ENCODE data around the gene ZBTB7A. TPM values are rescaled to one million over a fixed set of nuclear protein-coding genes. Genes with fewer than 3 reads are reported as not detected.
A peak's percentile ranks its signal among the peaks of the same experiment; 100 is the strongest.

The ZBTB7A gene
- total RNA-seq, 1 experiment from 2014 or later = 13.3 TPM

DNA sequence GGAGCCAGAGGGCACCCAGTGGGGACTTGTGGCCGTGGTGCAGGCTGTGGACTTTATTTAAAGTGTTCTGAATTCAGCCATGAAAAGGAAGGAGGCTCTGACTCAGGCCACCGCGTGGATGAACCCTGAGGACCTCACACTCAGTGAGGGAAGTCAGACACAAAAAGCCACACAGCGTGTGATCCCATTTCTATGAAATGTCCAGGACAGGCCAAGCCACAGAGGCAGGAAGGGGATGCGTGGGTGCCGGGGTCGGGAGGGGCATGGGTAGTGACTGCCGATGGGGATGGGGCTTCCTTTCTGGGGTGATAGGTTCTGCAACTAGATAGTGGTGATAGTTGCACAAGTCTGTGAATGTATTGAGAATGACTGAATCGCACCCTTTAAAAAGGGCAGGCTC, 8.7 kb upstream of the ZBTB7A start:
- DNase-seq (ENCODE audit: low spot score) = no peak
- in situ Hi-C loops (cut with HindIII; ENCODE audit: low sequenced_read_pairs) = no loop called here

GRCh38 chr19:4071610-4072009, 4.9 kb upstream of the ZBTB7A start:
- DNase-seq (ENCODE audit: low spot score) = no peak
- in situ Hi-C loops (cut with HindIII; ENCODE audit: low sequenced_read_pairs) = no loop called here

DNA sequence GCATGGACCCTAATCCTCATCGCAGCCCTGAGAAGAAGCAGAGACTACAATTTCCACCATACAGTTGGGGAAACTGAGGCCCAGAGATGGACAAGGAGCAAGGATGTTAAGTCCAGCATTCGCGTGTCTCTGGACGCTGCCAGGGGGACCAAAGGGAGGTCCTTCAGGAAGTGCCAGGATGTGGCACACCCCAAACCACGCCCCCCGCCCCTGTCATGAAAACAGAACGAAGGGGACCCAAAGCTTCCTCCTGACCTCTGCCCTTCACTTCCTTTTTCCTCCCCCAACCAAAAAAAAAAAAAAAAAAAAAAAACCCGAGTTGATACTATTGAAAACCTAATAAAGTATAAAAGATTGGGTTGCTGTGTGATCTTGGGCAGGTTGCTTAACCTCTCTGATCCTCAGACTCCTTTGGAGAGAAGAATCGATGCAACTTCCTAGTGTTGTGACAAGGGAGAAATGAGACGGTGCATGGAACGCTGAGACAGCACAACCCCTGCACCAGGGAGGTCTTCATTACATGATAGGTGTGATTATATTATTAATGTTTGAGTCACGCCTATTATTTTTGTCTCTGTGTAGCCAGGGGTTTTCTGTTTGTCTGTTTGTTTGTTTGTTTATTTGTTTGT, 2.7 kb upstream of the ZBTB7A start:
- DNase-seq (ENCODE audit: low spot score) = no peak
- in situ Hi-C loops (cut with HindIII; ENCODE audit: low sequenced_read_pairs) = loop anchor here (10.0 kb wide), 1 partner anchor 65 kb away; no protein-coding TSS in a partner anchor

DNA sequence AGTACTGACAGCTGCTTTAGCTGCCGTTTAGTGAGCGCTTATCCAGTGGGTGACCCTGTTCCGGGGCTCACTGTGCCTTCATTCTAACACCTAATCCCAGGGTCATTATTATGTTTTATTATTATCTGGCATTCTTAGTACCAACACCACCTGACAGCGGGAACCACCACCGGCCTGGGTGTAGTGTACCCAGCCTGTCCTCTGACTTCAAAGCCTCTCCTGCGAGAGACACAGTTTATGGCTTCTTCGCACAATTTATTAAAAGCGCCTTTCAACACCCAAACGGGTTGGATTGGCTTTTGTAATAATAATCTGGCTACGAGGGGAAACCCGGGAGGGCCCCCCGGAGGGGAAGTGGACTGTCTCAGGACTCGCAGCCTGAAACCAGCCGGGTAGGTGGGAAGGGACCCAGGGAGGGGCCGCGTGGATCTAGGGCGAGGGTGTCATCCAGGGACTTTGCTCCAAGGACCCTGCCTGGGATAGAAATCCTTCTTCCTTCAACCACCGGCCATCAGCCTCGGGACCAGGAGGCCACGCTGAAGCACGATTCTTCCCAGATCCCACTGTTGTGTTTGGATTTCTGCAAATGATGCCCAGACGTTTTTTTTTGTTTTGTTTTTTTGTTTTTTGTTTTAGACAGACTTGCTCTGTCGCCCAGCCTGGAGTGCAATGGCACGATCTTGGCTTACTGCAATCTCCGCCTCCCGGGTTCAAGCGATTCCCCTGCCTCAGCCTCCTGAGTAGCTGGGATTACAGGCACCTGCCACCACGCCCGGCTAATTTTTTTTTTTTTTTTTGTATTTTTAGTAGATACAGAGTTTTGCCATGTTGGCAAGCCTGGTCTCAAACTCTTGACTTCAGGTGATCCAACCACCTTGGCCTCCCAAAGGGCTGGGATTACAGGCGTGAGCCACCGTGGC, 1.6 kb upstream of the ZBTB7A start:
- DNase-seq (ENCODE audit: low spot score) = peak; percentile 43
- in situ Hi-C loops (cut with HindIII; ENCODE audit: low sequenced_read_pairs) = loop anchor here (10.0 kb wide), 1 partner anchor 66 kb away; no protein-coding TSS in a partner anchor

DNA sequence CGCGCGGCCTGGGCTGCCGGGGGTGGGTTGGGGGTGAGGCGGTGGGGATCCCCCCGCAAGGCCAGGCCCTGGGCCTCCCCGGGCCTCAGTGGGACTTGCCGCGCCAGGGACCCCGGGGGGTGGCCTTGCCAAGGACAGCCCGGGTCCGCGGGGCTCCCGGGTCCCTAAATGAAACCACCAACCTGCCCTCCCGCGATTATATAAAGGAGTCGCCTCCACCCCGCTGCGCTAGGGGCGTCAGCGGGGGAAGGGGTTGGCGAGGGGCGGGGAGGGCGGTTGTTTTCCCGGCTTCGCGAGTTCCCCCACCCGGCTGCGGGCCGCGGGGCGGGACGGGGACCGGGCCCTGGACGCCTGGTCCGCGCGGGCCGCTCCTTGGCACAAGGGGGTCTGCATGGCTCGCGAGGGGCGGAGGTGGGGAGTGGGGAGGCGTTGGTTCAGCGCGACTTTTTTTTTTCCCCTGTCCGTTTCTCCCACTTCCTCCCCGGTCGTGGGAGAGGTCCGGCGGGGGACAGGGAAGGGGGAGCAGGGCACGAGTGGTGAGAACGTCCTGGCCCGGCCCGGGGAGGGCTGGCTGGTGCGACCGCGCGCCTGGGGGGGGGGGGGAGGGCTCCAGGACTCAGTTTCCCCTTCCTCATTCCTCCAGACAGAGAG, 822 bp upstream of the ZBTB7A start:
- no peak for DNase-seq (ENCODE audit: low spot score)
- in situ Hi-C loops (cut with HindIII; ENCODE audit: low sequenced_read_pairs) = loop anchor here (10.0 kb wide), 1 partner anchor 67 kb away; no protein-coding TSS in a partner anchor

DNA sequence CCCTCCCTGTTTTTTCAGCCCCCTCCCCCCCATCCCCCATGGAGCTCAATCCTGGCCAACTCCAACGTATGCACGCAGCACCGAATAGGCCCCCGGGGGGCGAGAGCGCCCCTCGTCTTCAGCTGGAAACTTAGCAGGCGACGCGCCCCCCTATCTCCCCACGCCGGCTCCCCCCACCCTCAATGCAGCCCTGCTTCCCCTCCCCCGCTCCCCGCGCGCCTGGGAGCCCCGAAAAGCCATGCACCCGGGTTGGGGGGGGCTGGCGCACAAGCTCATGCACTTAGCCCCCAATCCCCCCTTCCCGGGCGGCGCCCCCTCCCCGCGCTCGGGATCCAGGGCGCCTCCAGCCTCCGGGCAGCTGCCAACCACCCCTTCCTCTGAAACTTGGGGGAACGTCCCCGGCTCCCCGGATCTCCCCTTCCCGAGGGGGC, 508 bp downstream of the ZBTB7A start:
- no peak for DNase-seq (ENCODE audit: low spot score)
- in situ Hi-C loops (cut with HindIII; ENCODE audit: low sequenced_read_pairs) = loop anchor here (10.0 kb wide), 1 partner anchor 69 kb away; no protein-coding TSS in a partner anchor

GRCh38 chr19:4065430-4066175, 1.1 kb downstream of the ZBTB7A start:
- DNase-seq (ENCODE audit: low spot score) = peak; percentile 96
- in situ Hi-C loops (cut with HindIII; ENCODE audit: low sequenced_read_pairs) = loop anchor here (10.0 kb wide), 1 partner anchor 69 kb away; no protein-coding TSS in a partner anchor

- in situ Hi-C loops (cut with HindIII; ENCODE audit: low sequenced_read_pairs) = loop anchor here (10.0 kb wide), 1 partner anchor 70 kb away; no protein-coding TSS in a partner anchor
- DNase-seq (ENCODE audit: low spot score) = no peak
Observed at GRCh38 chr19:4064496-4065260, 2.0 kb downstream of the ZBTB7A start.

DNA sequence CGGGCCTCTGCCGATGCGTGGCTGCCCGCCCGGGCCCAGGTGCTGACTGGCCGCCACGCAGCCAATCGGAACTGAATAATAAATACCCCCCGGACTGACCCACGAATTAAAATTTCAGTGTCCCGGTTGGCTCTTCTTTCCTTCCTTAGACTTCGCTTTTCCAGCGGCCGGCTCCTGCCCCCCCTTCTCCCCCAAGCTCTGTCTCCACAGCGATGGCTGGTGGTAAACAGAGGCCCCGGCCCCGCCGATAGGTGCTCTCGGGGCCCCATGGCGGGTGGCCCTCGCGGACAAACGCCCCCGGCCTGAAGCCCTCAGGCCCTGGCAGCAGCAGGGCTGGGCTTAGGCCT, 2.6 kb downstream of the ZBTB7A start:
- in situ Hi-C loops (cut with HindIII; ENCODE audit: low sequenced_read_pairs) = loop anchor here (10.0 kb wide), 1 partner anchor 71 kb away; no protein-coding TSS in a partner anchor
- DNase-seq (ENCODE audit: low spot score) = peak; percentile 53

DNA sequence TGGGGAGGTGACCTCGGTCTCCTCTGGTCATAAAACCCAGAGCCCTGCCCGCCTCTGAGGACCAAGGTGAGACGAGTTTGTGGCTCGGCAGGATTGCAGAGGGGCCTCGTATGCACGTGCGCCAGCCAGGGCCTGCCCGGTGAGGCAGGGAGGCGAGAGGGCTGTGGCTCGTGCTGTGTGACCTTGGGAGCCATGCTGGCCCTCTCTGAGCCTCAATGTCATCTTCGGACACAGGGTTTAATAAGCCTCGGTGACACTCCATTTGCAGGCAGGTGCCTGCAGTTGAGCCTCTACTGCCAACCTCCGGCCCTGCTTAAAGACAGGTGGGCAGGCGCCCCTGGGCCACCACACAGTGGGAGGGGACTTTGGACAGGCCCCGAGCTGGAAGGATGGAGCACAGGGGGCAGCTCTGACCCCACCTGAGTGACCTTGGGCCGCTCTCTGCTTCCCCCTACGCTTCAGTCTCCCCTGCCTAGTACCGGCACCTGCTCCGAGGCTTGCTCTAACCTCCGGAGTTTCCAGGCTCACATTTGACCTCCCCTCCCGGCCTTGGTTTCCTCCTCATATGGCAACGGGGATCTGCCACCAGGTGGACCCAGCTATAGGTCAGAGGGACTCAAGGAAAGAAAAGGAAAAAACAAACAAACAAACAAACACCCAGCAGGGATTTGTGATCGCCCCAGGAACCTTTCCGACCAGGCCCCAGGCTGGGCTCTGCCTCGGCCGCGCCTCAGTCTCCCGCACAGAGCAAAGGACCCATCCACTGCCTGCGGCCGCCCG, 3.1 kb downstream of the ZBTB7A start:
- peak; percentile 42 for DNase-seq (ENCODE audit: low spot score)
- in situ Hi-C loops (cut with HindIII; ENCODE audit: low sequenced_read_pairs) = loop anchor here (10.0 kb wide), 1 partner anchor 71 kb away; no protein-coding TSS in a partner anchor

DNA sequence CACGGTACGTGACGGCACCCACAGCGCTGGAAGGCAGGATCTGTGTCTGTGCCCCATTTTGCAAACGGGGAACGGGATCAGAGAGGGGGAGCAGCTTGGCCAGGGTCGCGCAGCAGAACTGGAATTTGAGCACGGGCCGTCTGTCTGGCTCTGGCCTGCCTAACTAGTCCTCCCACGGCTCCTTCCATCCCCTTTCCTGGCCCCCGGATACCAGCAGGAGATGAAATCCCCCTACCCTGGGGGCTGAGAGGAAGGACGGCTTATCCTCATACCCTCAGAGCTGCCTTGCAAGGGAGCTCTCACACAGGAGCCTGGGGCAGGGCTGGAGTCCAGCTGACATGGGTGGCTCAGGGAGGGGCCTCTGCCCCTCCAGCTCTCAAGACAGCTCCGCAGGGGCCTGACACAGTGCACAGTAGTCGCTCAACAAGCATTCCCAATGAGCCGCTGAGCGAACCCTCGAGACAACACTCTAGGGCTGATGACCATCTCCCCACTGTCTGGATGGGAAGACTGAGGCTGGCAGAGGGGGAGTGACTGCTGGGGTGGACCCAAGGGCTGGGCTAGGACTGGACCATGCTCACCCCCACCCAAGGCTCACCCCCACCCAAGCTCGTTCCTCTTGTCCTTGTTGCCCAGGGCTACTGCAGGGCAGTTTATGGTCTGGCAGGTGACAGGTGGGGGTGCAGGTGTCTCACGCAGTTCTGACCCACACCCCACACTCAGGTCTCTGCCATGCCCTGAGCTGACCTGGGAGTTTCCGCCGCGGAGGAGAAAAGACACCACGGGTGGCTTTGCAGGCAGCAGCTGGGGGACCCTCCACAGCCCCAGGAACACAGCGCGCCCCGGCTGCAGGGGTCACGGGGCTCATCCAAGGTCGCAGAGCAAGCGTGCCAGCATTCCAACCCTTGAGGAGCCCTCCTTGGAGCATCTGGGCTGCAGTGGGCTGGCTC, 4.0 kb downstream of the ZBTB7A start:
- in situ Hi-C loops (cut with HindIII; ENCODE audit: low sequenced_read_pairs) = loop anchor here (10.0 kb wide), 1 partner anchor 72 kb away; no protein-coding TSS in a partner anchor
- DNase-seq (ENCODE audit: low spot score) = no peak

GRCh38 chr19:4061683-4062418, 4.8 kb downstream of the ZBTB7A start:
- in situ Hi-C loops (cut with HindIII; ENCODE audit: low sequenced_read_pairs) = loop anchor here (10.0 kb wide), 1 partner anchor 73 kb away; no protein-coding TSS in a partner anchor
- peak; percentile 95 for DNase-seq (ENCODE audit: low spot score)

DNA sequence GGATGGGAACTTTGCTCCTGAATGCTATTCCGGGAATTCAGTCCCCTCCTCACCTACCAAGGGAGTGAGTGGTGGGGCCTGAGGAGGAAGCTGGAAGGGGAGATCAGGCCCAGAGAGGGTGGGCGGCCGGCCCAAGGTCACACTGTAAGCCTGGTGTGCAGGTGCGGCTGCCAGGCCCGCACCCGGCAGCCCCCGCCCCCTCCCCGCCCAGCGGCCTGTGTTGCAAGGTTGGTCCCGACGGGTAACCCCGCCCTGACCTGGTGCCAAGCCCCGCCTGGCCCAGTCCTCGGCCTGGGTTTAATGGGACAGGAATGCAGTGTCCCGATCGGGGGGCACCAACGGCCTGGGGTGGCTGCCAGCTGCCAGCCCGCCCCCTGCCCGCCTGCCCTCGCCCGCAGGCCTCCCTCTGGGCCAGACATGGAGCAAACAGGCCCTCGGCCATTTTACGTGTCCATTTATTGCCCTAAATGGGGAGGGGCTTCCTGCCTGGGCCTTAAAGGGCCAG, 5.5 kb downstream of the ZBTB7A start:
- in situ Hi-C loops (cut with HindIII; ENCODE audit: low sequenced_read_pairs) = loop anchor here (10.0 kb wide), 1 partner anchor 74 kb away; no protein-coding TSS in a partner anchor
- DNase-seq (ENCODE audit: low spot score) = no peak

- DNase-seq (ENCODE audit: low spot score) = no peak
- in situ Hi-C loops (cut with HindIII; ENCODE audit: low sequenced_read_pairs) = loop anchor here (10.0 kb wide), 1 partner anchor 74 kb away; no protein-coding TSS in a partner anchor
Observed at GRCh38 chr19:4060621-4061177, 6.0 kb downstream of the ZBTB7A start.
